Measurements from ENCODE around the gene RAI1.

RAI1 gene

DNA sequence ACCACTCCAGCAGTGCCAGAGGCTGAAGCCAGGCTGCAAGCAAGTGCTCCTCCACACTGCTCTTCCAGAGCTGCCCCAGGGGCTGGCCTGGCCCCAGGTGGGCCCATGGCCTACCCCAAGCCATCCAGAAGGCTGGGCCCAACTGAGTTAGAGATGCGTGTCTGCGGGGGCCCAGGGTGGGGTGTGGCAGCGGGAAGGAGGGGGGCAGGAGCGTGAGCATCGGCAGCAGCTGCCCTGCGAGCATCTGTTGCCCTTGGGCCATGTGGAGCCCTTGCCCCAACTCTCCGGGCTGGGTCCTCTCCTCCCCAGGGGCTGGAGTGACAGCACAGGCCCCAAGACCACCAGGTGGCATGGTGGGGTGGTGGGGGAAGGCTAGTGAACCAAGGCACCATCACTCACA is 162.8 kb downstream of the RAI1 start:
- DNase-seq (ENCODE audit: low read depth in 2 of 2) = no peak

DNA sequence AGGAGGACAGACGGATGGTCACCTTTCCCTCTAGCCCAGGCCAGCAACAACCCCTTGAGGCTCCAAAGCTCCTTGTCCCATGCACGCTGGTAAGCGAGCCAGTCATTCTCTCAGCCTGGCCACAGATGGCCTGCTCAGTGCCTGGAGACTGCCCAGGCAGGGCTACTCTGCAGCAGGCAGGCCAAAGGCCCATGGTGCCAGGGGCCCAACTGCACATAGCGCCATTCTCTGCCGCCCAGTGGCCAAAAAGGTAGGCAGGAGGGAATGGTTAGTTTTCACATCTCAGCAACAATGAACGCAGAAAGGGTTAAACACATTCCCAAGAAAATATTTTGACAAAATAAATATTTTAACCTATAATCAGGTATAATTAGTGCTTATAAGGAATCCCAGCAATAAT is 163.2 kb downstream of the RAI1 start:
- no peak for DNase-seq (ENCODE audit: low read depth in 2 of 2)

DNA sequence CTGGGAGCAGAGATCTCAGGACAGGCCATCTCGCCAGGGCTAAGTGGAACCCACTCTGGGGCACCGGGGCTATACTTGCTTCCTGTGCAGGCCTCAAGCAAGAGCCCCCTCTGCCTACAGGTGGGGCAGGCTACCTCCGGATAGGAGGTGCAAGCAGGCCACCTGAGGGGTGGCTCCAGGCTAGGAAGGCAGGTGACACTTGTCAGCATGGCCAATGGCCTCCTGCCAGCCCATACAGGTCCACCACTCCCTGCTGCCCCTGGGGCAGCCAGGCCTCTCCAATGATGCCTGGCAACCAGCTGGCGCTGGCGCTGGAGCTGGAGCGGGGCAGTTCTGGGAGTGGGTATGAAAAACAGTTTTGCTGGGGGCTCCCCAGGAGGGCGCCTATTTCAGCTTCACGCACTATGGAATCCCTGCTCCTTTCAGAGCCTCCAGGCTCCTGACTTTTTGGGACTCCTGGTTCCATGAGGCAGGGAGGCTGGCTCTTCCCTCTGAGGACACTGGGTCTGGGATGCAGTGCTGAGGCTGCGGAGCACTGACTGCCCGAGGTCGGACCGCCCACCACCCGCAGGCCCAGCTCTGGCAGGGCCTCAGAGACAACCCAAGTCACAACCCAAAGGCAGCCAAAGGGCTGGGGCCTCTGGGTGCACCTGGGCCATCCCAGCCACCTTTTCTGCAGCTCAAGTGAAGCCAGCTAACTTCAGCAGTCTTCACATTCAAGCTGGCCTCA is 164.0 kb downstream of the RAI1 start:
- DNase-seq (ENCODE audit: low read depth in 2 of 2) = no peak

DNA sequence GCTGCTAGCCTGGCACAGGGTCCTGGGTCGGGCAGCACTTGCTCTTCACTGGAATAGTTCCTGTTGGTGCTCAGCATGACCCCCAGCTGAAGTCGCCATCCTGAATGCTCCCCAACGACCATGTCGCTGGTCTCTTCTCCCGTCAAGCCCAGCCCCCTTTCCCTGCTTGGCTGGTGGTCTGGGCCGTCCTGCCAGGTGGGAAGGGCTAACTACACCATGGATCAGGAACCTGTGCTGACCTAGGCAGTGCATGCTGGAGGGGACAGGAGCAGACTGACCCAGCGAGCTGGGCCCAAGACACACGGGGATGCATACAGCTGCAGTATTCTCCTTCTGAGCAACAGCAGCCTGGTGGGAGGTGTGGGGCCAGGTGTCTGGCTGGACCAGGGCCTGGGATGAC is 164.7 kb downstream of the RAI1 start:
- no peak for DNase-seq (ENCODE audit: low read depth in 2 of 2)

DNA sequence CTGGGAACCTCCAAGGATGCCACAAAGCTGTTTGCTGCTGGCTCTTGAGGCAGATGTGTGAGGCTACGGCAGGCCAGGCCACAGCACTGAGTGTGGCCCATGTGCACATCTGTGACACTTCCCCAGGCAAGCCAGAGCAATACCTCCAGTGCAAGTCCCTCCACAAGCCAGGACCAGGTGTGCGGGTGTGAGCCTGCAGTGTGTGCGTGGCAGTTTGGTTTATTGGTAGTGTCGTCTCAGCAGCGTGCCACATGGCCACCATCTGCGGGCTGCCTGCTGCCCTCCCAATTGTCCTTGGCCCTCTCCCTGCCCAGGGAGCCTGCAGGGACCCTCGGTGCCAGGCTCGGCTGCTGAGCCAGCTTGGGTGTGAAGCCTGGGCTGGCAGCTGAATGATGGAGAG is 165.4 kb downstream of the RAI1 start:
- DNase-seq (ENCODE audit: low read depth in 2 of 2) = no peak

DNA sequence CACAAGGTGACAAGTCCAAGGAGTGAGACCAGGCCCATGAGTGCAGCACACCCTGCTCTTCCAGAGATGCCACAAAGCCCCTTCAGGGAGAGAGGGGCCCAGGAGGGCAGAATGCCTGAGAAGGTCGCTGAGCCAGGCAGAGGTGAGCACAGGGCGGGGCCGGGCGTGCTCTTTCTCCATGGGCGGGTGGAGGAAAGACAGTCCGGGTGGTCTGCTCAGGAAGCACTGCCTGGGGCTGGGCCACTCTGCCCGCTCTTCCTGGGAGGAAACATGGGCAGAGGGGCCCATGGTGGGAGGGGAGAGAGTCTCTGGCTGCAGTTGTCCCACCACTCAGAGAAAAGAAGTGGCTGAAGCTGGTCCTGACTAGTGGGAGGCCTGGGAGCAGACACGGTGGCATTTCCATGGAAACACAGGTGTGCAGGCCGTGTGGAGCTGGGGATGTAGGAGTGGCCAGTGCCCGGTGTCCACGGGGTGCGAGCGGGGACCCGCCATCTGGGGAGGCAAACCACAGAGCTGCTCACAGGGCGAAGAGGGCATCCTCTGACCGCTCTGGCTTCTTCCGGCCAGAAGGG is 165.9 kb downstream of the RAI1 start:
- no peak for DNase-seq (ENCODE audit: low read depth in 2 of 2)

DNA sequence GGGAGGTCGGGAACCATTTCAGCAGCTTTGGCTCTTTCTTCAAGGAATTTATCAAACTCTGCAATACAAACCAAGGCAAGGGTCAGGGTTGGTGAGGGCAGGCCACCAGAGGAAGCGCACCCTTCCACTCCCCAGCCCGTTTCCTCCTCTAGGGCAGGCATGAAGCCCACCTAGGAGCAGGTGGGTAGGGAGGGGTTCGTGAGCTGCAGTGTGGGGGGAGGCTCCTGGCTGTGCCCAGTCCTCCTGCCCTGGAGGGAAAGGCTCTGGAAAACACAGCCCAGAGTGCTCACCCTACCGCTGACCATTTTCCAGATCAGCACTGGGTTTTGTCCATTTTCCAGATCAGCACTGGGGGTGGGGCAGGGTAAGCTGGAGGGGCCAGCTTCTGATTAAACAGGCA is 166.5 kb downstream of the RAI1 start:
- DNase-seq (ENCODE audit: low read depth in 2 of 2) = no peak

DNA sequence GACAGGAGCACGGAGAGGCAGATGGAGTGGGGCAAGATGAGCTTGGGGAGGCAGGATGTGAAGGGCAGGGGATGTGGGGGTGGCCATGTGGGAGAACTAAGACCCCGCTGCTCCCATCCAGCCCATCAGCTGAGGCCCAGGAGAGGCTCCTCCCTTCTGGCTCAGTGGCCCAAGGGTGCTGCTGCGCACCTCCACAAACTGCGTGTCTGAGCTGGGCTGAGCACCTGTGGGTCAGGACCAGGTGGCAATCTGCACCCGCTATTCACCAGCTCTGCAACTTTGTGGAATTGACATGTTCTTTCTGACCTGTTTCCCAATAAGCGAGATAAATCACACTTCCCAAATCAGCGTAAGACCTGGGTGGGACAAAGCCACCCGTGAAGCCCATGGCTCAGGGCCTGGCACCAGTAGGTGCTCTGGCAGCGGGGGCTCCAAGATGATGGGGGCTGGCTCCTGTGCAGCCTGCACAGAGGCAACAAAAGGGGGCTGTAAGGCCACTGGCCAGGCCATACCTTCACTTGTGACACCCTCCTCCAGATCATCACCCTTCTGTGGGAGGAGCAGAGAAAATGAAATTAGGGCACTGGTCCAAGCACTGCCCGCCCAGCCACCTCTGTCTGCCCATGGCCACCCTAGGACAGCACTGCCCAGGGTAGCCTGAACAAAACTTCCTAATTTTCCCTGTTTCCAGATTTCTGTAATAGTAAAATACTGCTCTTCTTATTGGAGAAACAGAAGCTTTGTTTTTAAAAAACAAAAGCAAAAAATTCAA is 167.2 kb downstream of the RAI1 start:
- DNase-seq (ENCODE audit: low read depth in 2 of 2) = no peak

DNA sequence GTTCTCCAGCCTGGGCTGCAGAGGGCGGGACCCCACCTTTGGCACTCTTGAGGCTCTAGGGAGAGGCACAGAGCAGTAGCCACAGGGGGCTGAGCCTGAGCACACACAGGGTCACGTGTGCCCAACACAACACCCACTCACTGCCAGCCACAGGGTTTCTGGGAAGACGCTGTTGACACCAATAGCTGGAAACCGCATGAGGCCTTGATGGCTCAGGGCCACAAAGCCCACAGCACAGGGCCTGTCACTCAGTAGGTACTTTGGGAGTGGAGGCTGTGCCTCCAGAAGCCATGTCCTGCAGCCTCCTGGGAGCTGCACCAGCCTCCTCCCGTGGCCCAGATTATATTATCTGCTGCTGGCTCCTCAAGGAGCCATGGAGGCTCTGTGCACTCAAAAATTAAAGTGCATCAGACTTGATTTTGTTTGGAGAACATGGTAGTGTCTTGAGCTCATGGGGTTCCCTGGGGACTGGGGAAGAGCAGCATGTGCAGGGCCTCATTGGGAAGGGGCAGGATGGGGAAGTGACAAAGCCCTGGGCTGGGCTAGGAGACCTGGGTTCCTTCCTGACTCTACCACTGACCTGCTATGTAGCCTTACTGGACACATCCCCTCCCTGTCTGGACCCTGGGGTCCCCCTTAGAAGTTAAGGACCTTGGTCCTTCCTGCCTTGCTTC is 168.0 kb downstream of the RAI1 start:
- DNase-seq (ENCODE audit: low read depth in 2 of 2) = no peak

DNA sequence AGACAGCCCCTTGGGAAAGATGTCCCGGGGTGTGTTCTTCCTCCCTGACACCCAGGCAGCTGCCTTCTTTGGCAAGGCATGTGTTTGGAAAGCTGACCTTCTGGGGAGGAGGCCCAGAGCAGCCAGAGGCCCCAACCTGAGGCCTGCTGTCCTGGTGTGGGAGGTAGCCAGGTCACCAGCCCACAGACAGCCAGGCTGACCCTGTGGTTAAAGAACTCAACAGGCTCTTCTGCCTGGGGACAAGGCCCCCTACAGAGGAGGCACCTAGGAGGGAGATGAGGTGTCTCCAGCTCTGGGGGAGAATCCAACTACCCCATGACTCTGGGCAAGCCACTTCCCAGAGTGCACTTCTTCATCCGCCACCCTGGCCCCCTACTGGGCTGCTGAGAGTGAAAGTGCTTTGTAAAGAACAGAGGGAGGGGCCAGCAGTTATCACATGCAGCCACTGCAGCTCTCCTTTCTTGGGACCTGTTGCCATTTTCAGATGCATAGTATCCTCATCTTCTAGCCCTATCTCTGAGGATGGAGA is 168.7 kb downstream of the RAI1 start:
- no peak for DNase-seq (ENCODE audit: low read depth in 2 of 2)

DNA sequence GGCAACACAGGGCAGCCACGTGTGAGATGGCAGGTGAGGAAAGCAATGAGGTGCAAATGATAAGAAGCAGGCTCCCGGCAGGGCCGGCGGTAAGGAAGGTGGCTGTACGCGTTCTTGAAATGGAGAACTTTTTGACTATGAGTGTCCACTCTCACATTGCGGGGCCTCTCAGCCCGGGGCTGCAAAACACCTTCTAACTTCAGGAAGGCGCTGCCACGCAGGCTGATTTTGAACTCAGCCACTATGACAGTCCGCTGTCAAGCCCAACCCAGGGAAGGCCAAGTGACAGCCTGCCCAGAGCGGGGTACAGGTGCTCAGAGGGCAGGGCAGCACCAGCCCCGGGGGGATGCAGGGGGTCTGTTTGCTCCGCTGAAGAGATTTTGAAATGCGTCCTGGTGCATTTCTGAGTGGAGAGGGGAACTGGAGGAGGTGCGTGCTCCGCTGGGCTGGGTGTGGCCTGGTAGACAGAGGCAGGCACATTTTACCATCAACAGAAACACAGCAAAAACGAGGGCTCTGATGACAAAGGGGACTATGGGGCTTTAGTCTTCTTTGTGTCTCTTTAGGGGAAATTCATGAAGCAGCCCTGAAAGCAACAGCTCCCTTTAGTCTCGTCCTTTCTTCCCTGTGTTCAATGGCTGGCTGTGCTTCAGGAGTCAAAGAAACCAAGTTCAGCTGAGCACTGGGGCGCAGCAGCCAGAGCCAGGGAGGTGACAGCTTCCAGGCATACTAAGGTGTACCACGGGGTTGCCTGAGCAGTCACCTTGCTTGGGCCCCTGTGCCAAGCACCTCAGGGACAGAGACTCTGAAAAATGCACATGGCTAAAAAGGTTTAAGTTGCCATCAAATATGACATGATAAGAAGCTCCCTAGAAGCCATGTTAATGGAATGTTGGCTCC is 170.1 kb downstream of the RAI1 start:
- no peak for DNase-seq (ENCODE audit: low read depth in 2 of 2)

DNA sequence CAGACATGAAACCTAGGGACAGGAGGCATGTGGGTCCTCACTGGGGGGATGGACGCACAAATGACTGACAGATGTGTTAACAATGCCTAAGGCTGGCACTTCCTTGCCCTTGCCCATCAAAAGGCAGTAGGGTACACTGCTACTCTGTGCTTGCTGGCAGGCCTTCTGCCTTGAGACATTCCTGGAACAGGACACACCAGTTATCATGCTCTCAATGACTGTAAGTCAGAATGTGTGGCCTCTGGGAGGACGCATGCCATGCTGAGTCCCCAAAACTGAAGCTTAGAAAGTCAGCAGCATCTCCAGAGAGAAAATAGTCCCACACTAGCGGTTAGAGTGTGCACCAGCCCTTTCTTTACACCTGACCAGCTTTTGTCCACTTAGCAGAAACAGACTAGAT is 171.7 kb downstream of the RAI1 start:
- DNase-seq (ENCODE audit: low read depth in 2 of 2) = no peak

DNA sequence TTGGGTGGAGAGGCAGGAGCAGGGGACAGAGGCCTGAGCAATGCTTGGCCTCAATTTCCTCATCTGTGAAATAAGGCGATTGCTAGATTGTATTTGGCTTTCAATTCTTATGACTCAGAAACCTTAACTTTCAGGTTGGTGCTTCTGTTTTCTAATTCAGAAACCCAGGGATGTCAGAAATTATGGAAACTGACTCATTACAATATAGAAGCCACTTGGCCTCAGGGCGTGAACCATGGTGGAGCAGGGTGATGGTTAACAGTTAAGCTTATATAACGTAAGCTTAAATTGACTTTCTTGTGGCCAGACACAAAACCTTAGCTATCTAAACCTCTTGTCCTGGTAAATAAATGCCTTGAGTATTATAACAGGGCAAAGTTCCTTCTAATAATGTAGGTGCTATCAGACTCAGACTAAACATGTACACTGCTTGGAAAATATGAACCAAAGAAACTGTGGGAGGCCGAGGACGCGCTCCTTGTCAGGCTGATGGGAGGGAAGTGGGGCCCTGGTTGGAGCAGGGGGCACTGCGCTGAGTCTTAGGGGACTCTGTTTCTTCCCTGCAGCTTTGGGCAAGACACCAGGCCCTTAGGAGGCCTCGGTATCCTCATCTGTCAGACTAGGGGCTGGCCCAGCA is 172.7 kb downstream of the RAI1 start:
- DNase-seq (ENCODE audit: low read depth in 2 of 2) = no peak

DNA sequence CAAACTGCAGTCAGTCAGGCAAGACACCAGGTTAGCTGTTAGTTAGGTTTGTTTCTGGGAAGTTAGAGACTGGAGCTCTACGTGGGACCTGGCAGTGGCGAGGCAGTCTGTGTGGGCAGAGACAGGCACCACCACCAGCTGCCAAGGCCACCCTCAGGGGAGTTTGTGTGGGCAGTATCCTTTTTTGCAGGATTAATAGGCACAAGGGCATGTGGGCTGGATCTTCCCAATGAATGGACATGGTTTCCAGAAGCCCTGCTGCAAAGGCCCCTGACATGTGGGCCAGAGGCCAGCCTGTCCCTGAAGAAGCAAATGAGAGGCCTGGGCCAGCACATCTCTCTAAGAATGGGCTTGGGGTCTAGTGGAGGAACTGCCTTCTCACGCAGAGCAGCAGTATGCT is 174.7 kb downstream of the RAI1 start:
- no peak for DNase-seq (ENCODE audit: low read depth in 2 of 2)

DNA sequence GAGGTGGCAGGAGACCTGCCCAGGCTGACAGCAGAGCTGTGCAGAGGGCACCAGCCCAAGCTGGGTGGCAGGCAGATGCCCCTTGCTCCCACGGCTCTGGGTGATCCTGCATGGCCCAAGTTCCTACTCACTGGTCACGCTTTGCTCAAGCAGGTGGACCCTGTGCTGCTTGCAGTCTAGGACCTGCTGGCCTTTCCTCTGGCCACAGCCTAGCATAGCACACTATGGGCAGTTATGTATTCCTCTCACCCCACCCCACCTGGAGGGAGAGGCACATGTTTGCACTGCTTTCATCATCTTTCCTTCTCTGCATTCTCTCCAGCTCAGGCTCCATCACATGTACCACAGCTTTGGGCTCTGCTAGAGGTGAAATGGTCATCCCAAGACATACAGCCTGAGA is 175.1 kb downstream of the RAI1 start:
- DNase-seq (ENCODE audit: low read depth in 2 of 2) = no peak

DNA sequence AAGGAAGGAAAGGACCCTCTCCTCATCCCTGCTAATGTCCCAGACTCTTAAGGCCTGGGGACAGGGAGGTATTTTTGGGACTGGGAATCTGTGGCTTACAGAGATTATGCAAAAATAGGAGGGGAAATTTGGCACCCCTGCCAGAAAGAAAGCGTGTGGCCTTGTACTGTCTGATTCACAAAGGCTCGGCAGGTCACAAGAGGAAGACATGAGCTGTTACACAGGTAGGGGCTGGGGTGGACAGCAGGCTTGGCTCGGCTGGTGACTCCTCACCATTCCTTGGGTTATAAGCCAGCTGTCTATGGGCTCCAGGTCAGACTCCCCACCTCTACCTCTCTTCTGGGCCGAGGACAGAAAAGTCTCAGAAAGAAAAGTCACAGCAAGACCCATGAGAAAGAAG is 176.2 kb downstream of the RAI1 start:
- no peak for DNase-seq (ENCODE audit: low read depth in 2 of 2)

DNA sequence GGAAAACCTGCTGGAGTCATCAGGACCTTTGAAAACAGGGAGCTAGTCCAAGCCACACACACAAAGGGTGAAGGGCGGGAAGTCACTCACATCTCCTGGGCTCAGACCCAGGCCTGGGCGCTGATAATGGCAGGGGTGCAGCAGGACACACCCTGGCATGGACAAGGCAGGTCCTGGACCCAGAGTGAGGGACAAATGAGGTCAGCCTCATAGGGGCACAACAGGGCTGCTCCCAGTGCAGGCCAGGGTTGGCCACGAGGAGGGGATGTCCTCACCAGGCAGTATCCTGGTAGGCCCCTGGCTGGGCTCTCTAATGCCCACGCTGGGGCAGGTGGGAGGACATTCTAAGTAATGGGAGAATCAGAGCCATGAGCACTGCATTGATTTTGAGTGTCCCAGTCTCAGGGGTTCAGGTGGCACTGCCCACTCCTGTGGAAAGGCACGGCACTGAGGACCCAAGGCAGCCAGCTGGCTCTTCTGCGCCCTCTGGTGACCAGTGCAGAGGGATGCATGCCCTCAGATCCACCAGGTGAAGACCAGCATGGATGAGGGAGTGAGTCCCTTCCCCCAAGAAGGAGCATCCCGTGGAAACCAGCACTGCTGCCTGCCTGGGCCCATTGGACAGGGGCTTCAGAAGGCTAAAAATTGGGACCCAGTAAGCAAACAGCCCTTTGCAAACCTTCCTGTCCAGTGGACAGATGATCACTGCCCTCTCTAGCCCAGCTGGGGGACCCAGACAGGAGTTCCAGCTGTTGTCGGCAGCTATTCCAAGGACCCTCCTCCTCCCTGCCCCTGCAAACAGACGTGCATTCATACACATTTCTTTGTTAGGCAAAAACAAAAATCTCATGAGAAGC is 178.9 kb downstream of the RAI1 start:
- no peak for DNase-seq (ENCODE audit: low read depth in 2 of 2)

DNA sequence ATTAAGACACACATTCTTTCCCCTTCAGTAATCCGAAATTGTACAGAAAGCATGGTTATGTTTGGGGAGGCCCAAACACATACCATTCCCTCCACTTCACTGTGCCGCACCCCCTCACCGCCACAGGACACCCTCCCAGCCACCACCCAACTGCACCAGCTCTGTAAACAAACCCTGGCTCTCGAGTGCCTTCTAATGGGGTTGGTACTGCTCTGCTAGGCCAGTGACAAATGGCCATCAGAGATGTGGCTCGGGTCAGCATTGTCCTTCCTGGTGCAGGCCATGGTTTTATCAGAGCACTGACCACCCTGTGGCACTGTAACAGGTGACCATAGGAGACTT is 179.5 kb downstream of the RAI1 start:
- DNase-seq (ENCODE audit: low read depth in 2 of 2) = no peak
